Effector CD8-positive, alpha-beta T cell (primary cell): ENCODE measurements around the gene ARMC7.

ENCODE experiments used
- DNase-seq: peaks from one replicate; lab custom pipeline; 2025; lab: John Stamatoyannopoulos, UW

ARMC7 gene

DNA sequence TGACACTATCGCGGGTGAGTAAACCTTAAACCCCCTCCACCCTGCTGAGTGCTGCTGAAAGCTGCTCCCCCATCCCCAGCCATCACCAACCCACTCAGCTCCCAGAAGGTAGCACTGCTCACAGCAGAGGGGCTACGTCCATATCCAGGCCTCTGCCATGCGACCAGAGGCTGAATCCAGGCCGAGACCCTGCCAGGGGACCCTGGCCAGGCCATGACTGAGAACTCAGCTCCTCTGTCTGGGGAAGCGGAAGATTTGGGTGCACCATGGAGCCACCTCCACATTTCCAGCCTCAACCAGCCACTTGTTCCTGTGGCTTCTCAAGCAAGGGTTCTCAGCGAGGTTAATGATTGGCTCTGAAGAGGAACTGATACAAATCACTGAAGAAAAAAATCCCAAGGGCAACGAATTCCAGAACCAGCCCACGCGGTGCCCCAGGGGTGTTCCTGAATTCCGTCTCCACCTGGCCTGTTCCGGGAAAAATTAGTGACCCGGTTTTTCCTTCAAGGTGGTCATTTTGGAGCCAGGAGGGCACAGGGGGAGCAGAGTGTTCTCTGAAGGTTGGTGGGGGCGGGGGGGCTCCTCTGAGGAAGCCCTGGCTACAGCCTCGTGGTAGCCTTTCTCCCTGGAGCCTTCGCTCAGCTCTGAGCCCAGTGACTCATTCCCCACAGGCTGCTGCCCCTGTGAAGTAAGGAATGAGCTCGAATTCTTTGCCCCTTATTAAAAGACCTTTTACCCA lies 31.3 kb upstream of the ARMC7 start:
- DNase-seq, result no peak

DNA sequence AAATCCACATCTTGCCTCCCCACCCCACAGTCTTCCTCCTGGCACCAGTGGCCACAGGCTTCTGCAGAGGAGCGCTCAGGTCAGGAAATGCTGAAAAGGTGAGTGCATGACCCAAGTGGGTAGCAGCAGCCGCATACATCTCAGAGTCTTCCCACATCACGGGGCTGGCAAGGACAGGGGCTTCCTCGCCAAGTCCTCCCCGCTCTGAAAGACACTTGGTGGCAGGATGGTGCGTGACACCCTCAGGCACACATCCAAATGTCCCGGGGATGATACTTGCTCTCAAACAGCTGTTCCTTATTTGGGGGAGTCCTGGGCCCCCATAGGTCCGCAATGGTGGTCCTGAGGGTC lies 30.8 kb upstream of the ARMC7 start:
- DNase-seq, result no peak

DNA sequence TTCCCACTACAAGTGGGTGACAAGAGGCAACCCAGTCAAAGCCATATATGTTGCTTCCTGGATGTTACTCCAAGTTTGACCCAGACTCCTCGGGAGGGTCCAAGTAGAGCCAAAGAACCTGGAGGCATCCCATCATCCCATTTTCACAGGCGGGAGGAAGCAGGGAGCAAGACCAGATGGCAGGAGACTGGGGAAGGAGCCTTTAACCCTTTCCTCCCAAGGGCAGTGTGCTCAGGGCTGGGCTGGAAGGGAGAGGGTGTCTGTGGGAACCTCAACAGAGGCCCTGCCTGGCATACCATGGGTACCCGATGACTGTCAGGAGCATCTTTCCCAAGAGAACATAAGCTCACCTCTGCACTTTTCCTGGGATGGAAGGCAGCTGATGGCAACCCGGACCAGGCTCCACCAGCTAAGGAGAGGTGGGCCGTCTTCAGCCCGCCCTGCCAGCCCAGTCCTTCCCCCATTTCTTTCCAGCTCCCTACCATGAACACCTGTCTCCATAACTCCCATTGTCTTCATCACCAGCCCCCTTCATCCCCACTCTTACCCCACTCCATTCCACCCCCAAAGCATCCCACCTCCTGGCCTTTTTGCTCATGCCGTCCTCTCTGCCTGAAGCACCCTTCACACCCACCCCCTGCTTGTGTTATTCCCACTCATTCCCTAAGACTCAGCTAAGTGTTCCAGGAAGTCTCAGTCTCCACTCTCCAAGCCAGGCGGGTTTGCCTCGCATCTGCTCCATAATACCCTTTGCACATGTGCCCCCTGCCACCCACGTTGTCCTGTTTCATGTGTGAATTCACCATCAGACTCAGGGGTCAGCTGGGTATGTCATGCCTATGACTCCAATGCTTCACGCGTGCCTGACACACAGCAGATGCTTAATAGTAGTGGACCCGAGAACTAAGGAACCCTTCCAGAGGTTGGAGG lies 27.9 kb upstream of the ARMC7 start:
- DNase-seq, result no peak

DNA sequence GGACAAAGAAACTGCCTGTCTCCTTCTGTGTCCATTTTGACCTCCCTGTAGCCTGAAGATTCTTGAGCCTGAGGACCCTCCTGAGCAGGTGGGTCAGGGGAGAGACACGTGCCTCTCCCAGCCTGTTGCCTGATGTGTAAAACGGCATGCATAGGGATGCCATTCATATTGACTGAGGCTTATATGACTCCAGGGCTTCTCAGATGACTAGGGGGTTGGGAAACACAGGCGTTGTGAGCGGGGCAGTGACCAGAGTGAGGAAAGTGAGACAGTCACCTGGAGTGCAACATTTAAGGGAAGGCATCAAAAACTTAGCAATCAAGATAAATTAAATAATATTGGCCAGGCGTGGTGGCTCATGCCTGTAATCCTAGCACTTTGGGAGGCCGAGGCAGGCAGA lies 27.1 kb upstream of the ARMC7 start:
- no peak for DNase-seq

DNA sequence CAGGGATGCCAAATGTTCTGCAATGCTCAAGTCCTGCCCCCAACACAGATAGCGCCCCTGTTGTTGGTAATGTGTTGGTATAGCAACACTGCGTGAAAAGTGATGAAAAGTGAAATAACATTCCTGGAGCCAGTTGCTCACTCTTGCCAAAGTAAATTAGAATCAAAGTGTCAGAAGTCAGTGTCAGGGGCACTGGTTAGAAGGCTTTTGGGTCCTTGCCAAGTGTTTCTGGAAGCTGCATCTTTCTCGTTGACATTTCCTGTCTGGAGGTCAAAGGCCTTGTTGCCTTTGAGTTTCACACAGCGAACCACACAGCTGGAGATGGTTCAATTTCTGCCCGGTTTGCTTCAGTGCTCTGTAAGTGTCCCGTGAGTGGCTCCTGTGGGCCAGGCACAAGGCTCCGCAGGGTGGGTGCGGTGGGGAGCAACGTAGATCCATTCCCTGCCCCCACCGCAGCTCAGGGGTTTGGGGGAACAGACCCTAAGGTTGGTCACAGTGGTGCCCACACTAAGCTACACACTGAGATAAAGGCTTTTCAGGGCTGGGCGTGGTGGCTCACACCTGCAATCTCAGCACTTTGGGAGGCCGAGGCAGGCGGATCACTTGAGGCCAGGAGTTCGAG lies 25.6 kb upstream of the ARMC7 start:
- no peak for DNase-seq

DNA sequence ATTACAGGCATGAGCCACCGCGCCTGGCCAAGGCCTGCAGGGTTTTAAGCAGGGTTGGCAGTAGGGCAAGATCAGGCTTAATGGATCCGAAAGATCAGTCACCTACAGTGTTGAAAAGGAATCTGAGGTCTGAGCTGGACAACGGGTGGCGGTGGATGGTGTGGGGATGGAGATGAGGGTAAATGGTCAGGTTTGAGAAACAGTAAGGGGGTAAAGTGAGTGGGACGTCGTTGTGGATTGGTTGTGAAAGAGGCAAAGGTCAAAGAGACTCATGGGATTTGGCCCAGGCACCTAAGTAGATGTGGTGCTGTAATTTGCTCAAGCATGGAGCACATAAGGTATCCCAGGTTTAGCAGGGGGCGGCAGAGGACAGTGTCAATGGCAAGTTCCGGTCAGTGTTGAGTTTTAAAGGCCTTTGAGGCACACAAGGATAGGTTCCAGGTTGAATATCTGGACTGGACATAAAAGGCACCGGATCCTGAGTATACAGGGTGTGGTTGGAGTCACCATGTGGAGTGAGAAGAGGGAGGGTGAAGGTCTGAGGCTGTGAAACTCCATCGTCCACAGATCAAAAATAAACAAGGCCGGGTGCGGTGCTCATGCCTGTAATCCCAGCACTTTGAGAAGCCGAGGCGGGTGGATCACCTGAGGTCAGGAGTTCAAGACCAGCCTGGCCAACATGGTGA lies 23.1 kb upstream of the ARMC7 start:
- no peak for DNase-seq

DNA sequence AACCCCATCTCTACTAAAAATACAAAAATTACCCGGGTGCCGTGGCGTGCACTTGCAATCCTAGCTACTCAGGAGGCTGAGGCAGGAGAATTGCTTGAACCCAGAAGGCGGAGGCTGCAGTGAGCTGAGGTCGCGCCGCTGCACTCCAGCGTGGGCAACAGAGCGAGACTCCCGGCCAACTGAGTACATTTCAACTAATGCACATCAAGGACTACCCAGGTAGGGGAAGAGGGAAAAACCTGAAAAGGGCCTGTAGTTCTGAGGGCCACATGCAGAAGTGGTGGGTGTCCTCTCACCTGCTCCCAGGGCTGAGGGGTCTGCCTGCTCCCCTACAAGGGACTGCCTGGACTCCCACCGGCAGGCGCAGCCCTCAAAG lies 22.6 kb upstream of the ARMC7 start:
- DNase-seq, result no peak

DNA sequence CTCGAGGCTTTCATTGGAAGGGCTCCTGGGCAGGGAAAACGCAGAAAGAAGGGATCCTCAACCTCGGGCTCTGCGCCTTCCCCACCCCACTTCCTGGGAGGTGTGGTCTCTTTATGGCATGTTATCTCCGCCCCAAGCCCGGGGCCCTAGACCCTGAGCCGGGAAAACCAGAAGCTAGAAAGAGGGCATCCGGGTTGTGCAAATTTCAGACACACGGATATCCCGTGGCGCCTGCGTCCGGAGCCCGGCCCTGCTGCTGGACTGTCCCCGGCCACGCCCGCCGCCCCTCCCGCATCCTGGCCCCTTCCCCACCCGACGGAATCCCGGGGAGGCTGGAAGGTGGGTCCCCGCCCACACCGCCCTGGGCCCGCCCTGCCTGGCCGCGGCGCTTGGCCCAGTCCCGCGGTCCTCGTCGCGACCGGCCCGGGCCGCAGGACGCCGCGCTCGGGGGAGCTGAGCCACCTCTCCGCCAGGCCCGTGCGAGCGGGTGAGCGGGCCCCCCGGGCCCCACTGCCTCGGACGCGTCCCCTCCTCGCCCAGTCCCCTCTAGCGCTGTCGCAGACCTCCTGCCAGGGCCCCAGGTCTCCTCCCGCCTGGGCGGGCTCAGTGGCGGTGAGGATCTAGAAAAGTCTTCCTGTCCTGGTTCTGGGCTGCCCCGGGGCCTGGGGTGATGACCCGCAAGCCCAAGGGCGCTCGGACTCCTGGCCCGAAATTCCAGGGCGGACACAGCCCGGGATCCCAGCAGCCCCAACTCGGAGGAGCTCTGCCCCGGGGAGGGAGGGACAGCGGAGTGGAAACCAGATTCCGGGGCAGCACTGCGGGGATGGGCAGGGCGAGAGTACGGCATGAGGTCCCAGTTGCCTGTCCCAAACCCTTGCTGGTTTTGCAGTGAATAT lies 22.0 kb upstream of the ARMC7 start, which contains the start of gene SLC16A5:
Gene SLC16A5 (plus strand): TSS at position 397 of the 896 bp plus-strand sequence. CDS start 5,683 bp downstream, outside the sequence.
- DNase-seq, result peak; percentile 10

DNA sequence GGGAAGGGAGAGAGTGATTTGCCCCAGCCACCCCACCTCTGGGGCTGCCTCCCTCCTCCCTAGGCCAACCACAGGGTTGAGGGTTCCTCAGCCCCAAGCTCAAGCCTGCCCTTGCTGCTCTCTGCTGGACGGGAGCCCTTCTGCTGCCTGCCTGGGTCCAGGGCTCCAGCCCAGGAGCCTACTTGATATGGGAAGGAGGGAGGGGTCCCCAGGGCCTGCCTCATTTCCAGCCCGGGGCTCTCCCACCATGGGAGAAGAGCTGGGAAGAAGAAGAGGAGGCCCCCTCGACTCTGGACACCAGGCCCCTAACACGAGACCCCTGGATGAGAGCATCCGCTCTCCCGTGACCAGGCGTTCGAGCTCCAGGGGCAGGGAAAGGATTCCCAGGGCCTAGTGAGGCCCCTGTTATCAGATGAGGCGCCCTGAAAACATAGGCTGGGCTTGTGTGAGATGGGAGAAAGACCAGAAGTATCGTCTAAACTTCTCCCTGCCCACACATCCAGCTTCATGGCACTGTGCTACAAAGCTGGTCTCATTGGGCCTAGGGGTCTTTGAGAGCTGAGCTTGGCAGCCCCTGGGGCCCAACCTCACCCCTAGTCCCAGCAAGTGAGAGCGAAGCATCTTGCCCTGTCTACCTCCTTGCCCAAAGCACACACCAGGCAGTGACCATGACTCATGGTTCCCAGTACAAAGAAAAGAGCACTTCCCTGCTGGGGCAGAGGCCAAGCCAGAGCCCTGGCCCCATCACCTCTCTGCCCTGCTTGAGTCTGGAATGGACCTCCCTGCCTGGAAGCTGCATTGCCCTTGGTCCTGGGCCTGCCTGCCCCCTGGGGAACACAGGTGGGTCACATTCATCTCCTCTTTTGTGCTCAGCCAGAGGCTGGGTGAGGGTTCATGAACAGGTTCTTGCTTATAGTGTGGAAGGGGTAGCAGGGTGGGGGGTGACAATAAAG lies 21.0 kb upstream of the ARMC7 start:
- DNase-seq, result no peak

DNA sequence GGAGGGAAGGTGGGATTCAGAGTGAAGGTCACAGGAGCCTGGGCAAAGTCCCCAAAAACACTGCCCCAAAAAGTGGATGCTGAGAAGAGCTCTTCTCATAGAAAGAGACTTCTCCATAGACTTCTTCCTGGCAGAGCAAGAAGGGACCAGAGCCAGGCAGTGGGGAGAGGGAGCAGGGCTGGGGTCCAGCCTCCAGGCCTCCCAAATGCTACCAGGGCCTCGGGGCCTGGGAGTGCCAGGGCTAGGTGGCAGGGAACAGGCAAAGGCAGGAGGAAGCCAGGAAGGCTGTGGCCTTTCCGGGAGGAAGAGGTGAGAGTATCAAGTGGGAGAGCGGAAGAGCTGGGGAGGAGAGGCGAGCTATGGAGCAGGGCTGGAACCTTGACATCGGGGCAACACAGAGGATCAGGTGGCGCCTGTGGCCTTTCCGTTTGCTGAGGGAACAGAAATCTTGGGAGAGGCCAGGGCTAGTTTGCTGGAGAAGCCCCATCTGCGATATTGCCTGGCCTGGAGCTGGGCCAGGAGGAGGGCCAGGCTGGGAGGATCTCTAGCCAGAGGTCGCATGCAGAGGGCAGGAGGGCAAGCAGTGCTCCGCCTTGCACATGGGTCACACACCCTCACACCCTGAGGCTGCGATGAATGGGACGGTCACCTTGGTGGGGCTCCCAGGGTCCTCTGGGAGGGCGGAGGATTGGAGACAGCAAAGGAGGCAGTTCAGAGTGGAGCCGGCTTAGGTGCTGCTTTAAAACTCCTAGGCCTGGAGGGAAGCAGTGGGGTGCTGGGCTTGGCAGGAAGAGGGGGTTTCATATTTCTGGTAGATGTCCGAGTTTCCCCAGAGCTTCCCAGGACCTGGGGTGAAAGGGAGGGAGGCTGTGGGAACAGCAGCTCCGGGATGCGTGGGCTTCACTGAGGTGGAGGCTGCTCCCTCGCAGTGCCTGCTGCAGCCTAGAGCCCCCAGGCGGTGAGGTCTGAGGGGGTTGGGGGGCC lies 18.6 kb upstream of the ARMC7 start:
- no peak for DNase-seq

DNA sequence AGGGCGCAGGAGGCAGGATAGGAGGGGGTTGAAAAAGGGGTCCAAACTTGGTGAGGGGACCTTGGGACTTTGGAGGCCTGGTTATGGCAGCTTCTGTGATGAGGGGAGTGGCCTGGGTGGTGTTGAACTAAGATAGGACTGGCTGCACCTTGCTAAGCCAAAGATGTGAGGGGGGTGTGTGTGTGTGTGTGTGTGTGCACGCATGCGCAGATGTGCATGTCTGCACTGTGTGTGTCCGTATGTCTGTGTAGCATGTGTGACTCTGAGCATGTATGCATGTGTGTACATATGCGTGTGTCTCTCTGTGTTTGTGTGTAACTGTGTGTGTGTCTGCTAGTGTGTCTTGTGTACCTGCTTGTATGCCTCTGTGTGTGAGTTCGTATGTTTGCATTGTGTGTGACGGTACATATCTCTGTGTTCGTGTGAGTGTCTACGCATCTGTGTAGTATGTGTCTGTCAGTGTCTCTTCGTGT lies 17.9 kb upstream of the ARMC7 start:
- DNase-seq, result no peak

DNA sequence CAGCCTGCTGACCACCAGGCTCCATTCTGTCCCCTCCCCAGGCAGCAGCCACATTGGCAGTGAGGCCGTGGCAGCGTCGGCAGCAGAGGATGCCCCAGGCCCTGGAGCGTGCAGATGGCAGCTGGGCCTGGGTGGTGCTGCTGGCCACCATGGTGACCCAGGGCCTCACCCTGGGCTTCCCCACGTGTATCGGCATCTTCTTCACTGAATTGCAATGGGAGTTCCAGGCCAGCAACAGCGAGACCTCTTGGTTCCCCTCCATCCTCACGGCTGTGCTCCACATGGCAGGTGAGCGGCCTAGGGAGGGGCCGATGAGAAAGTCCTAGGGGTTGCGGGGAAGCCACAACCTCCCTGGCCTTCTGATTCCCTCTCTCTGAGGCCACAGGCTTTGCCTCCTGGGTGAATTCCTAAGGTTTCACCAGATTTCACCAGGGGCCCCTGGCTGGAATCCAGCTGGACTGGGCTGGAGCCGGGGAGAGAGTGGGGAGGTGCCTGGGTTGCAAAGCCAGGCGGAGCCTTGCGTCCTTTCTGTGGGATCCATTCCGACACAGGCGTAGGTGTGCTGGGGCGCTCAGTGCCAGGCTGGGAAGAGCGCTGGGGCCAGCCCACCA lies 16.1 kb upstream of the ARMC7 start:
- DNase-seq, result no peak

DNA sequence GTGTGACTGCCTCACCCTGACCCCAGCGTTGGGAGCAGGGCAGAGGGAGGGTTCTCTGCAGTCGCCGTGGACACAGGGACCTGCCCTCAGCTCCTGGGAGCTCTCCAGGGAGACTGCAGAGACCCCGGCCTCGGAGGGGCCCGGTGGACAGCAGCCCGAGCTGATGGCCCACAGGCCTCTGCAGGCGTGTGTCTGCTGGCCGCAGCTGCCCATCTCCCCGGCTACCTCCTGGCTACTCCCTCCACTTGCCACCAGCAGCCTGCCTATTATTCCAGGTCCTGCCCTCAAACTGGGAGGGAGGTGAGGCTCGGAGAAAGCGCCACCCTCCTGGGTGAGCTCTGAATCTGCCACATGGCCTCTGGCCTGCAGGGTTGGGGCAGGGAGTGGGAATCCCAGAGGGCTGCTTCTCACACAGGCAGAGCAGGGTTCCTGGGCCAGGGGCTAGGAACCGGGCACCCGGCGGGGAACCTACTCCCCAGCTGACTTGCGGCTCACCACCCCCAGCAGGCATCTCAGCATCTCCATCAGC lies 14.8 kb upstream of the ARMC7 start:
- DNase-seq, result no peak

DNA sequence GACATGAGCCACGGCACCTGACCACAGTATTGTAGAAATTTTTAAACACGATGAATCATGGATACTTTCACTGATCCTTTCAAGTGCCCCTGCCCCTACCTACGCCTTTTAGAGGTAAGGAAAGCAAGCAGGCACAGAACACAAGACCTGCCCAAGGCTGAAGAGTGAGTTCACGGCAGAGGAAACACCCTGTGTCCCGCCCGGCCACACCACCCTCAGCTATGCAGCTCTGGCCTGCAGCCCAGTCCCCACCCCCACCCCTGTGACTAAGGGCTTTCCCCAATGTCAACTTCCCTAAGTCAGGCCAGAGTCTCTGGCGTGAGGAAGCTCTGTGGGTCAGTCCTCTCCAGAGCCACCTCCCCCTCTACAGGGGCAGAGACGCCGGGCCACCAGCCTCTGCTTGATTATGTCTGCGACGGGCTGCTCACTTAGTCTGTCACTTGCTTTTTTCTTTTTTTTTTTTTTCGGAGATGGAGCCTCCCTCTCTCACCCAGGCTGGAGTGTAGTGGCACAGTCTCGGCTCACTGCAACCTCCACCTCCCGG lies 13.6 kb upstream of the ARMC7 start:
- DNase-seq, result no peak

DNA sequence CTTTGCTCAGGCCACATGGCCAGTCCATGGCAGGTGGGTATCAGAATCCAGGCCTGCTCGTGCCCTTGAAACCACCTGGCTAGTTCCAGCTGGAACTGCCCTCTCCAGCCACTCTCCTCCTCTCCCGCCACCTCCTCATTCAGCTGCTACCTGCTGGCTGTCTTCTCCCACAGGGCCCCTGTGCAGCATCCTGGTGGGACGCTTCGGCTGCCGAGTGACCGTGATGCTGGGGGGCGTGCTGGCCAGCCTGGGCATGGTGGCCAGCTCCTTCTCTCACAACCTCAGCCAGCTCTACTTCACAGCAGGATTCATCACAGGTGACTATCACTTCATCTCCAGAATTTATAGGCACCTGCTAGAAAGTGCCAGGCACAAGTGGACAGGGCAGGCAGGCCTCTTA lies 11.9 kb upstream of the ARMC7 start:
- no peak for DNase-seq

DNA sequence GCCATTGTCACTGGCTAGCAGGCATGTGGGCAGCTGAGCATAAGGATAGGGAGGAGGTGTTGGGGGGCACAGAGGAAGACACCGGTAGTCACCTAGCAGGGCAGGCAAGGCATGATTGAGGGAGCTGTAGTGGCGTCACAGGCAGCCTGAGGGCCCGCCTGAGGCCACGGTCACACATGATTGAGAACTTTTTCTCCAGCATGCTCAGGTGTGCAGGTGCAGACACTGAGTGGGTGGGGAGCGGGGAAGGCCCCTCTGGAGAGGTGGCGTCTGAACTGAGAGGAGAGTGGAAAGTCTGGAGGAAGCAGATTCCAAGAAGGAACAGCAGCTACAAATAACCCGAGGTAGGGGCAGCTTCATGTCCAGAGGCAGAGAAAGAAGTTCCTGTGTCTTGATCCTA lies 10.9 kb upstream of the ARMC7 start:
- DNase-seq, result no peak

DNA sequence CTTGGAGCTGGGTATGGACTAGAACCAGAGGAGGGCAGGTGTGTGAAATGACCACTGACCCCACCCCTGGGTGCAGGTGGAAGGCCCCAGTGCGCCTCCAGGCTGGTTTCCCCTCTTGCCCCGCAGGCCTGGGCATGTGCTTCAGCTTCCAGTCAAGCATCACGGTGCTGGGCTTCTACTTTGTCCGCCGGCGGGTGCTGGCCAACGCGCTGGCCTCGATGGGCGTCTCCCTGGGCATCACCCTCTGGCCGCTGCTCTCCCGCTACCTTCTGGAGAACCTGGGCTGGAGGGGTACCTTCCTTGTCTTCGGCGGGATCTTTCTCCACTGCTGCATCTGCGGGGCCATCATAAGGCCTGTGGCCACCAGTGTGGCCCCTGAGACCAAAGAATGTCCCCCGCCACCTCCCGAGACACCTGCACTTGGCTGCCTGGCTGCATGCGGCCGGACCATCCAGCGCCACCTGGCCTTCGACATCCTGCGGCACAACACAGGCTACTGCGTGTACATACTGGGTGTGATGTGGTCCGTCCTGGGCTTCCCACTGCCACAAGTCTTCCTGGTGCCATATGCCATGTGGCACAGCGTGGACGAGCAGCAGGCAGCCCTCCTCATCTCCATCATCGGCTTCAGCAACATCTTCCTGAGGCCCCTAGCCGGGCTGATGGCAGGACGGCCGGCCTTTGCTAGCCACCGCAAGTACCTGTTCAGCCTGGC lies 9.7 kb upstream of the ARMC7 start:
- DNase-seq, result no peak
